IPS DF 6.9 (cell line): ENCODE data around the gene PPP1R10.
A peak's percentile ranks its signal among the peaks of the same experiment; 100 is the strongest.

Source experiments
- DNase-seq: peaks from one replicate; pipeline ENCODE4 v3.0.0-alpha.2; 2013; ENCODE audit warnings: low read depth, low spot score
- H3K27ac ChIP-seq: one replicate; pipeline ENCODE4 v1.5.1; 2013; ENCODE audit warnings: low read length, control low read depth
- H3K27me3 ChIP-seq: 2 replicates; pipeline ENCODE4 v1.6.1; 2013; ENCODE audit warnings: mild to moderate bottlenecking, low read length; ENCODE audit not compliant: control insufficient read depth, insufficient read depth
- H3K36me3 ChIP-seq: 2 replicates; pipeline ENCODE4 v1.6.1; 2013; ENCODE audit warnings: low read length; ENCODE audit not compliant: control insufficient read depth, insufficient read depth
- H3K4me1 ChIP-seq: 2 replicates; pipeline ENCODE4 v1.6.1; 2013; ENCODE audit warnings: low read length; ENCODE audit not compliant: control insufficient read depth, insufficient read depth
- H3K4me3 ChIP-seq: 2 replicates; pipeline ENCODE4 v1.5.1; 2013; ENCODE audit warnings: mild to moderate bottlenecking, low read length
- H3K9me3 ChIP-seq: 2 replicates; pipeline ENCODE4 v1.6.1; 2013; ENCODE audit warnings: low read length, inconsistent platforms; ENCODE audit not compliant: control insufficient read depth, insufficient read depth
- WGBS: extraction: QIAGEN DNeasy Blood & Tissue Kit; methylation state at CpG from one replicate; pipeline ENCODE4 v1.1.7; 2013; ENCODE audit warnings: mixed read lengths, missing lambda C conversion rate; ENCODE audit not compliant: insufficient read length, insufficient coverage; 5-methylcytosine and 5-hydroxymethylcytosine counted together

PPP1R10 gene

DNA sequence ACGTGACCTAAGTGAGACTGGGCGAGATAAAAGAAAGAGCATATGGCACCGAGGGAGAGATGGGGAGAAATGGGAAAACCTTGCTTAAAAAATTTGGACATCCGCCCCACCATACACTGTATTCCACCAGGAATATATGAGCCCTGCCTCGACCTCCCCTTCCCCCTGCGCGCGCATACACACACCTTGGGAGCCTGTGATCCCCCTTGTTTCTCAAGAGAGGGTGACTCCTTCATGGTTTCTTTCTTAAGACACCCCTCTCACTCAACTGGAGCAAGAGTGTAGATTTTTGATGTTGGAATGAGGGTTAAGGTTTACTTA, 45.3 kb downstream of the PPP1R10 start:
- DNase-seq: no peak
- Histone ChIP-seq H3K27ac (no peak overlapping the region), H3K4me1 (no peaks in the 10 kb centered on the region; the same call in 1 of the 2 replicates), H3K9me3 (no peaks in the 10 kb centered on the region), H3K27me3 (no peaks in the 10 kb centered on the region), H3K36me3 (no peaks in the 10 kb centered on the region; the same call in 1 of the 2 replicates), H3K4me3 (peak overlapping the region; percentile 94)
- WGBS: no CpG with 5 or more reads among the region's 8 CpGs

DNA sequence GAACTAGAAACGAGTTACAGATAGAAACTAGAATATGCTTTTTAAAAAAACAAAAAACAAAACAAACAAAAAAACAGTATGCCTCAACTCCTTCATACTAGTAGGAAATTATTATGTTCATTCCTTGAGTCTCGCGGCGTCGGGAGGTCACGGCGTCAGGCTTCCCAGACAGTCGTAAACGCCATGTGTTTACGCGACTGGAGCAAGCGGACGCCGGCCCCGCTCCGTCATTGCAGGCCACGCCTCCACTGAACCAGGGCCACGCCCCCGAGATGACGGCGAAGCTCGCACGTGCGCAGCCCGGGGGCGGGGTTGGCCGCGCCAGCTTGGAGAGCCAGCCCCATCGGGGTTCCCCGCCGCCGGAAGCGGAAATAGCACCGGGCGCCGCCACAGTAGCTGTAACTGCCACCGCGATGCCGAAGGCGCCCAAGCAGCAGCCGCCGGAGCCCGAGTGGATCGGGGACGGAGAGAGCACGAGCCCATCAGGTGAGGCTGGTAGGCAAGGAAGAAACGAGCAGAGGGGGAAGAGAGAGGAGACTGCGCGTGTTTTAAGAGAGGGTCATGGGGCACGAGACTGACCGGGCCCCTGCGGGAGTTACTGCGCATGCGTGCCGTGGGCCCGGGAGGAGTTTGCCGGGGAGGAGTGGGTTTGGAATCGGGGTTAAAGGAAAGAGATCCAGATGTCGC, 45.8 kb downstream of the PPP1R10 start, which contains the start of gene ABCF1:
Gene ABCF1, plus strand, starts transcription at position 368 of the 687 bp plus-strand sequence. Its CDS starts 46 bp downstream, at position 414.
- no CpG with 5 or more reads among the region's 59 CpGs for WGBS
- H3K4me3 ChIP-seq: peak within 1 kb of the TSS; percentile 94

DNA sequence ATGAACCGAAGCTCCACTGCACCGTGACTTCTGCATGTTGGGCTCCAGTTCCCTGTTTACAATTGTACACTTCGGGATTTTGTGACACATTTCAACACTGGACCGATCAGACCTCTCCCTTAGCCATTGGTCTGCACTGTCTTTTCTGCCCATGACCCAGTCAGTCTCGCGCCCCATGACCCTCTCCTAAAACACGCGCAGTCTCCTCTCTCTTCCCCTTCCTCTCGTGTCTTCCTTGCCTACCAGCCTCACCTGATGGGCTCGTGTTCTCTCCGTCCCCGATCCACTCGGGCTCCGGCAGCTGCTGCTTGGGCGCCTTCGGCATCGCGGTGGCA, 46.3 kb downstream of the PPP1R10 start:
- Histone ChIP-seq H3K27ac (no peak overlapping the region), H3K27me3 (no peaks in the 10 kb centered on the region), H3K4me3 (peak overlapping the region; percentile 94; the same call in 1 of the 2 replicates), H3K36me3 (no peaks in the 10 kb centered on the region; the same call in 1 of the 2 replicates), H3K9me3 (no peaks in the 10 kb centered on the region), H3K4me1 (no peaks in the 10 kb centered on the region; the same call in 1 of the 2 replicates)
- no CpG with 5 or more reads among the region's 18 CpGs for WGBS
- no peak for DNase-seq

More for the DNA sequence above, 45.8 kb downstream of the PPP1R10 start, which contains the start of gene ABCF1:
- H3K36me3 ChIP-seq: no peaks in the 10 kb centered on the region; the same call in 1 of the 2 replicates
- no peaks in the 10 kb centered on the region; the same call in 1 of the 2 replicates for H3K4me1 ChIP-seq
- peak; percentile 89 for DNase-seq
- no peaks in the 10 kb centered on the region for H3K27me3 ChIP-seq
- no peak within 1 kb of the TSS for H3K27ac ChIP-seq
- H3K9me3 ChIP-seq: no peaks in the 10 kb centered on the region

DNA sequence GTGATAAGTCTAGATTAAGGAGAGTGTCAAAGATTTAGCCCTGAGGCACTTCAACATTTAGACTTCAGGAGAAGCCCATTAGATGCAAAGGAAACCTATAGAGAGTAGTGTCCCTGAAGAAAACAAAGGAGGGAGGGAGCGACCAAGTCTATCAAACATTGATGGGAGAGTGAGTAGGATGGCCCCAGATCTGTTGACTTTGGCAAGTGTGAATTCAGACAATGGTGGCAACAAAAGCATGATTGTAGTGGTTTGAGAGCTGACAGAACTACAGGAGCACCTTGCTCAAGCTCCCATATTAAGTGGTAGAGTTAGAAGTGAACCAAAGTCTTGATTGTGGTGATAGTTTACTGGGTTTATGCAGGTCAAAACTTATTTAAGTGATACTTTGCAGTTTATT, 46.8 kb downstream of the PPP1R10 start:
- H3K36me3 ChIP-seq: no peaks in the 10 kb centered on the region; the same call in 1 of the 2 replicates
- no peaks in the 10 kb centered on the region; the same call in 1 of the 2 replicates for H3K4me1 ChIP-seq
- no peak overlapping the region for H3K4me3 ChIP-seq
- no peak overlapping the region for H3K27ac ChIP-seq
- DNase-seq: no peak
- no peaks in the 10 kb centered on the region for H3K9me3 ChIP-seq
- no CpG with 5 or more reads among the region's 1 CpG for WGBS
- no peaks in the 10 kb centered on the region for H3K27me3 ChIP-seq

DNA sequence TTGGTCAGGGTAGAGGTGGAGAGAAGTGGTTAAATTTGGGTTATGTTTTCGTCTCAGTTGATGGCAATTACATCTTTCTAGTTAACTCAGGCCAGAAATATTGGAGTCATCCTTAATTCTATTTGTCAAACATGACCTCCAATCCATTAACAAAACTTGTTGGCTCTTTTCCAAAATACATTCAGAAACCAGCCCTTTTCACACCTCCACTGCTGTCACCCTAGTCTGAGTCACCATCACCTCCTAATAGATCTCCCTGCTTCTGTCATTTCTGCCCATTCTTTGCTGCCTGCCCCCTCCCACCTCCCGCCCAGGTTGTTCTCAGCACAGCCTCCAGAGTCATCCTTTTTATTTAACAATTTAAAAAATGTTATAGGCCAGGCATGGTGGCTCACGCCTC, 48.8 kb downstream of the PPP1R10 start:
- no peak overlapping the region for H3K4me3 ChIP-seq
- no peaks in the 10 kb centered on the region for H3K27me3 ChIP-seq
- H3K36me3 ChIP-seq: no peaks in the 10 kb centered on the region; the same call in 1 of the 2 replicates
- no peaks in the 10 kb centered on the region; the same call in 1 of the 2 replicates for H3K4me1 ChIP-seq
- no peak for DNase-seq
- H3K9me3 ChIP-seq: no peaks in the 10 kb centered on the region
- WGBS: no CpG with 5 or more reads among the region's 3 CpGs
- H3K27ac ChIP-seq: no peak overlapping the region

DNA sequence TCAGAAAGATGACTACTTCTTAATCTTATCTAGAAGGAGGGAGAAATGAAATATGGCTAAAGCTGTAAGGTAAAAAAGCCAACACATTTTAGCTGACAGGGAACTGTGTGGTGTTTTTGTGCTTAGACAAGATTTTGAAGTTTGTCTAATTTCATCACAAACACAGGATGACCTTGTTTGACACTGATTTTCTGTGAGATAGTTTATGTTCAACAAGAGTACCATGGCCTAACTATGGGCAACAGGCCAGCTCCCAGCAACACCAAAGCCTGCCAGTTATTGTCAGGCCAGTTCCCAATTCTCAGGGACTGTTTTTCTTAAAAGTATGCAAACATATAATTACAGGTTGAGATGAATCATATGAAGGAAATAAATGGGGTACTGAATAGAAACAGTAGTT, 51.3 kb downstream of the PPP1R10 start:
- peaks cover 13% of the 10 kb centered on the region; the same call in 1 of the 2 replicates for H3K36me3 ChIP-seq
- H3K9me3 ChIP-seq: no peaks in the 10 kb centered on the region
- no peak for DNase-seq
- no peaks in the 10 kb centered on the region for H3K27me3 ChIP-seq
- no peak overlapping the region for H3K4me3 ChIP-seq
- H3K27ac ChIP-seq: no peak overlapping the region
- H3K4me1 ChIP-seq: no peaks in the 10 kb centered on the region; the same call in 1 of the 2 replicates

DNA sequence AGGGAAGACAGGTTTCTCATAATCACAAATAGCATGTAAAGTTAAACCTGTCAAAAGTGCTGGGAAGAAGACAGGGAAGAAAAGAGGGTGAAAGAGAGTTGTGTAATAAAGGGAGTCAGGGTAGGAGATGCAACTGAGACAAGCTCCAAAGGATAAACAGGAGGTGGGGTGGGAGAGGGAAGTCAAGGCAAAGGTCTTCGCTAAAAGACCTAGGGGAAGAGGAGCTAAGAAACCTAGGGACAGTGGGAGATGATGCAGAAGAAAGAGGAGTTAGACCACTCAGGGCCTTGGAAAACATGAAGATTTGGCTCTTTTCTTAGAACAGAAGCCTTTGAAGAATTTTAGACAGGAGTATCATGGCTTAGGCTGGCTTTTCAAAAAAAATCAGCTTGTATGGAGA, 52.9 kb downstream of the PPP1R10 start:
- Histone ChIP-seq H3K4me3 (no peak overlapping the region), H3K27ac (no peak overlapping the region)
- no CpG with 5 or more reads among the region's 1 CpG for WGBS

DNA sequence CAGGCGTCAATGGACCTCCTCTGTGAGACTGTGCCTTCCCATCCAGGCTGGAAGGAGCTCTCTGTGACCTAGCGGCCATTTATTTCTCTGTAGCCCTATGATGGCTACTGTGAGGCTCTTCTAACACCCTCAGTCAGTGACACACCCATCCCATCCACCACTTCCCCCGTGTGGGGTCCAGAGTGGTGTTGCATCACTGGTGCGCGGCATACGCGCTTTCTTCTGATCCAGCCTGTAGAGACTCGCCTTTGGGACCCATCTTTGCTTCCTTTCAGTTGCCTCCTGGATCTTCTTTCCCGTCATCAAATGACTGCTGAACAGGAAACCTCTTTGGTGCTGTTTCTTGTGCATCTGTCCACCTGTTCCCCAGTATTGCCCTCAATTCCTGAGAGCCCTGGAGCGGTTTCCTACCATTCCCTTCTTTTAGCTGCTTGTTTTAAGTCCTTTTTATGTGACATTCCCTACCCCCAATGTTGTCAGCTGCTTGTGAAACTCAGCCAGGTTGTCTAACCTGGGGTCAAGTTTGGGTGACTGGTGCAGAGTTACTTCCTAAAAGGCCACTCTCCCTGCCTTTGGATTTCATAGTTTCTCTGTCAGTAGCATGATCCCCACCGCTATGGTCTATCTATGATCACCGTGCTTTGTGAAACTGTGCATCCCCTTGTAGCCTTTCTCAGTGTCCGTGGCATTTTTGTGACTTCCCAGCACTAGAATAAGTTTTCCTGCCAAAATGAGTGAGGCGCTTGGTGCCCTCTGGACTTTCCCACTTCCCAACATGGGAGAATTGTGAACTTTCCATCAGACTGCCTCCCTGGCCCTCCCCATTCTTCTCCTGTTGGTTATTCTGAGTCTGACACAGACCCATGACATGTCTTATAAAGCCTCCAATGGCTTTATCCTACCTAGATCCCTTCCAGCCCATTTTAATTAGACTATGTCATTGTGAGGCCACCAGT, 54.3 kb downstream of the PPP1R10 start:
- Histone ChIP-seq H3K9me3 (no peaks in the 10 kb centered on the region), H3K36me3 (peaks cover 13% of the 10 kb centered on the region; the same call in 1 of the 2 replicates), H3K27ac (no peak overlapping the region), H3K4me3 (no peak overlapping the region), H3K27me3 (no peaks in the 10 kb centered on the region), H3K4me1 (no peaks in the 10 kb centered on the region)
- no CpG with 5 or more reads among the region's 14 CpGs for WGBS
- no peak for DNase-seq

More for the DNA sequence above, 52.9 kb downstream of the PPP1R10 start:
- Histone ChIP-seq H3K36me3 (peaks cover 13% of the 10 kb centered on the region; the same call in 1 of the 2 replicates), H3K9me3 (no peaks in the 10 kb centered on the region), H3K27me3 (no peaks in the 10 kb centered on the region), H3K4me1 (no peaks in the 10 kb centered on the region)
- no peak for DNase-seq

DNA sequence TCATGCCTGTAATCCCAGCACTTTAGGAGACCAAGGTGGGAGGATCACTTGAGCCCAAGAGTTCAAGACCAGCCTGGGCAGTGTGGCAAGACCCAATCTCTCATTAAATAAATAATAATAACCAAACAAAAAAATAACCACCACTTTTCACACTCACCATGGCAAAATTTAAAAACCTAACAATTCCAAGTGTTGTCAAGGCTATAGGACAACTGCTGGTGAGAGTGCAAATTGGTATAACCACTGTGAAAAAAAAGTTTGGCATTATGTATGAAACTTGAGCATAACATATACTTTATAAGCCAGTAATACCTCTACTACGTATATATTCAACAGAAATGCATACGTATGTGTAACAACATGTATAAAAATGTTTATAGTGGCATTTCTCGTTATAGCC, 56.1 kb downstream of the PPP1R10 start:
- Histone ChIP-seq H3K27me3 (no peaks in the 10 kb centered on the region), H3K27ac (no peak overlapping the region), H3K36me3 (peaks cover 13% of the 10 kb centered on the region; the same call in 1 of the 2 replicates), H3K4me1 (no peaks in the 10 kb centered on the region), H3K4me3 (no peak overlapping the region), H3K9me3 (no peaks in the 10 kb centered on the region)
- no CpG with 5 or more reads among the region's 3 CpGs for WGBS
- no peak for DNase-seq

DNA sequence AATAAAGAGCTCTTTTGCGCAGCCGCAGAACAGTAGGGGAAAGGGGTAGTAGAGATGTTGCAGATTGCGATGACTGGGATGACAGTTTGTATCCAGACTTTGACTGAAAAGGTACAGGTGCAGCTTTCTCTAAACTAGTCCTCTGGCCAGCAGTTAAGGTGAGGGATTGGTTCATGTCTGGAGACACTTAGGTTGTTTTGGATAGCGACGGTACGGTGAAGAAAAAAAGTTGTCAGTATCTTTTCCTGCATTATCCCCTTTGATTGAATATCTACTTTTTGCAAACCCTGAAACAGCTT, 59.4 kb downstream of the PPP1R10 start:
- Histone ChIP-seq H3K36me3 (peaks cover 16% of the 10 kb centered on the region; the same call in 1 of the 2 replicates), H3K4me1 (no peaks in the 10 kb centered on the region), H3K27me3 (no peaks in the 10 kb centered on the region), H3K27ac (no peak overlapping the region), H3K9me3 (no peaks in the 10 kb centered on the region), H3K4me3 (peak overlapping the region; percentile 80; the same call in 1 of the 2 replicates)
- DNase-seq: no peak
- no CpG with 5 or more reads among the region's 6 CpGs for WGBS
